Measurements from ENCODE around the gene ULK2.
"Not testable (repeated sequence)": the region's sequence is repeated elsewhere in the genome, so short reads cannot be mapped to it uniquely, and the experiment has no call there.

The ULK2 gene

DNA sequence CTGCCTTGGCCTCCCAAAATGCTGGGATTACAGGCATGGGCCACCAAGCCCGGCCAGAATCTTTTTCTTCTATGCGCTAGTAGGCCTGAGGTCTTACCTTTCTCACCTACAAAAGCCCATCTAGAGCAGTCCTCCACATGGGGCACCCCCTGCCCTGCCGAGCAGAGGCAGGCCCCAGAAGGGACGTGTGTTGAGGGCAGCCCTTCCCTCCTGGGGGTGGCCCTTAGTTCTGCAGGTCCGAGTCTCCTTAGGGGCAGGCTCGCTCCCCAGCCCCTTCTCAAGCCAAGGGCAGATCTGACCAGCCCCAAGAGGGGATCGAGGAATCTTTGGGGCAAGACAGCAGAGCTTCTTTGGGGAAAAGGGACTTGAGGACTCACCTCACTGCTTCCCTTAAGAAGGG is 101.7 kb downstream of the ULK2 start:
- no peak for DNase-seq

GRCh38 chr17:19763991-19764390 is 103.7 kb downstream of the ULK2 start:
- DNase-seq: not testable (repeated sequence)

GRCh38 chr17:19763416-19763815 is 104.3 kb downstream of the ULK2 start:
- DNase-seq: no peak

DNA sequence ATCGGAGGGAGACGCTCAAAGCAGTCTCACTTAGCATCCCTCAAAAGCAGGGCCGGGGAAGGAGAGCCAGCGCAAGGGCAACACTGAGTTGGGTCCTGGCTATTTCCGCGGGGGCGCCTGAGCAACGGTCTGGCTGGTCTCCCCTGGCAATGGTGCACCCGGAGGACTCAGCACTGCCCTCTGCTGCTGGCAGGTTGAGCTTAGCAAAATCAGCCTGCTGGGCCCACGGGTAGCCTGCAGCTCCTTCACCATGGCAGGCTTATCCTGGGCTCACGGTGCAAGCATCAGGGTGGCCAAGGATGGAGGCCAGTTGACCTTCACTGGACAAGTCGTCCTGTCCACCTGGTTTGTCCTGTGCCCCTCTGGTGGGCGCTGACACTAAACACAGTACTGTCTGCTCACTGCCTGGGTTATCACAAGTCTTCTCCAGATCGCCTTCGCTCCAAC is 105.2 kb downstream of the ULK2 start:
- DNase-seq: peak; percentile 61 to 83 (median 79)

DNA sequence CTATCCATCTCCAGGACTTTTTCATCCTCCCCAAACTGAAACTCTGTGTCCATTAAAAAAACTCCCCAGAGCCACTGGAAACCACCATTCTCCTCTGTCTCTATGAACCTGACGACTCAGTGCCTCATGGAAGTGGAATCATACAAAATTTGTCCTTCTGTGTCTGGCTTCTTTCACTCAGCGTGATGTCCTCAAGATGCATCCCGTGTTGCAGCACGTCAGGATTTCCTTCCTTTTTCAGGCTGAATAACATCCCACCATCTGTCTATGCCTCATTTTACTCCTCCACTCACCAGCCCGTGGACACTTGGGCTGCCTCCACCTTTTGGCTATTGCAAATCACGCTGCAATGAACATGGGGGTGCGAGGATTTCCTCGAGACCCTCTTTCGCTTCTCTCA is 107.0 kb downstream of the ULK2 start:
- peak; percentile 86 to 94 (median 89) for DNase-seq

- DNase-seq: no peak
These were observed 107.9 kb downstream of the ULK2 start for GRCh38 chr17:19759568-19760549.

DNA sequence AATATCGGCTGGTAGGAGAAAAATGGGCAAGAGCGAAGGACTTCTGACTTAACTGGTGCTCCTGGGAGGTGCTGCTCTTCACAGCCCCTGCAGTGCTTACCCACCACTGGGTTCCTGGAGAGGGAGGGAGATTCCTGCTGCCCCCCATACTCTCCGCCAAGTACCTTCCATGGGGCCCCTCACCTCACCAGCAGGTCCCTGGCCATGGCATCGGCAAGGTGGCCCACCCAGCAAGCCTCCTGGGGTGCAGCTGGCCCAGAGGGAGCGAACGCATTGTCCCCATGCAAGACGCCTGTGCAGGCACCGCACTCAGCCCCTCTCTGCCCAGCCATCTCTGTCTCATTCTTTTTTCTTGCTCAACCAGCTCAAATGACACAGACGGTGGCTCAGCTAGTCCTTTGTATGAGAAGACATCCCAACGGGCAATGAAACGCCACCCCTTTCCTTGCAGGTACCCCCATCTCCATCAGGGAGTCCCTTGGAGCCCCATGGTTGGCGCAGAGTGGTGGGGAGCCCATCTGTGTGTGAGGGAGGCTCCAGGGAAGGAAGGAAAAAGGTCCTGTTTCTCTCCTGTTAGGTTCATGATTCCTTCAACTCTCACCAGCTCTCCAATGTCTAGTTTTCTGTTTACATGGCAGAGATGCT is 110.1 kb downstream of the ULK2 start:
- DNase-seq: no peak

DNA sequence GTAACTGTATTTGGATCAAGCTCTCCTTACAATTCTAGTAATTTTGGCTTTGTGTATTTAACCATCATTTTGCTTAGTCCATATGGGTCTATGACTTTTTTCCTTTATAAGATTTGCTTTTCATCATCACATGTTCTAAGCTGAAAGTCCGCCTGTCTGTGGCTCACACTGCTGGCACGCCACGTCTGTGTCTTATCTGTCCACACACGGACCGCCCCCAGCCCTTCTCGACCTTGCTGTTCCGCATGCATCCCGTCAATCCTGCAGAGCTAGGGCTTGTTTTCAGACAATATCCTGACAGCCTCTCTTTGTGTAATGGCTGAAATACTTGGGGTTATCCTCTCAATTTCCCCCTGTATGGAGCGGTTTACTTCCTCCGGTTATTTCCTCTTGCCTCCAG is 111.2 kb downstream of the ULK2 start:
- DNase-seq: no peak

DNA sequence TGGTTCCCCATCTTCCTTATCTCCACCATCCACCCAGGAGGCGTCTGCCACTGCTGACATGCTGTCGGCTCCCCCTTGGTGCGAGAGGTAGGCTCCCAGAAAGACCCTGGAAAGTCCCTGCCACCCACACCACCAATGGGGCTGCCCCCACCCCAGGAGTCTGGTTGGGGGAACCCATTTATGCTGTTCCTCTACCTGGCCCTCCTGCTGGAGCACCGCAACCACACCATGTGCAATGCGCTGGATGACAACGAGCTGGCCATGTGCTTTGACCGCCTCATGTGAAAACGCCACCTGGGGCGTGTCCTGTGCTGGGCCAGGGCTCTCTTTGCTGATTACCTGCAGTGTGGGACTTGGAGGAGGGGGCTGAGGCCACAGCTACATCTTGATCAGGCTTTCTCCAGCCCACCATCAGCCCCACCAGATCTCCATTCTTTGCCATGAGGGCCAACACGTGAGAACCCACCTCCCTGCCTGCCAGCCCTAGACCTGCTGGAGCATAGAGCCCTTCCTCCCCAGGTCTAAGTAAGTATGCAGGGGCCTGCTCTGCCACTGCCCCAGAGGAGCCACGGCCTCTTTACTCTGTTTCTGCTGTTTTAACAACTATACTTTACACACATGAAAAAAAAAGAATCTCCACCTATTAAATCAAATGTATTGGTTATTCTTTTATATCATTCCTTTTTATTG is 111.8 kb downstream of the ULK2 start:
- DNase-seq: no peak

GRCh38 chr17:19755392-19755791 is 112.3 kb downstream of the ULK2 start:
- DNase-seq: no peak

DNA sequence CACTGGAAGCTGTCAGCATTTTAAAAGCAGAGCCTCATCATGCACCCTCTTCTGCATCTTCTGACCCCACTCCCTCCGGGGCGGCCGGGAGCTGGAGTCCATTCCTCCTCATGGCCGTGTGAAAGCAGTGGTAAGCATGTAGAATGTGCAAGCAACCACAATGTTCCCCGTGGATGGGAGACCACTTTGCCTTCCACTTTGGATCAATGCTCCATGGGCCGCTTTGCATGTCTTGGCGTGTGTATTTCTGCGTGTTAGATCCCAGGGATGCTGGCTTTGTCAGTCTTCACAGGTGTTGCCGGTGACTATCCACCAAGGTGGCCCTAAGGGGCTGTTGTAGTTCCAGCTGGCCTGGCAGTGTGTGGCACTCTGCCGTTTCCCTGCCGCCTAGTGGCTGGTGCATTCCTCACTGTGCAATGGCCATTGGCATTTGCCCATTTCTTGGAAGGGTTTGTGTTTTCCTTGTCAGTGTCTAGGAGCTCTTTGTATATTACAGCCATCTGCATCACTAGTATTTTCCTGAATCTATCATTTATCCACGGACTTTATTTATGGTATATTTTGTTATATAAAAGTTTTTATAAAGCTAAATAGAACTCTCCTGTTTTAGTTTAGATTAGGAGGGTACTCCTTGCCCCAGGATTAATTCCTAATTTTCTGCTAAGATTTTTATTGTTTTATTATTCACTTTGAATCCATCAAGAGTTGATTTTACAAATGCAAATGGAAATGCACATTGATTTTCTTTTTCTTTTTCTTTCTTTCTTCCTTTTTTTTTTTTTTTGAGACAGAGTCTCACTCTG is 113.9 kb downstream of the ULK2 start:
- peak in 1 of 3 donors; percentile 29 for DNase-seq

- peak; percentile 95 to 98 (median 97) for DNase-seq
These were observed 114.7 kb downstream of the ULK2 start for GRCh38 chr17:19753051-19753509.

GRCh38 chr17:19752216-19753050 is 115.3 kb downstream of the ULK2 start:
- DNase-seq: no peak

DNA sequence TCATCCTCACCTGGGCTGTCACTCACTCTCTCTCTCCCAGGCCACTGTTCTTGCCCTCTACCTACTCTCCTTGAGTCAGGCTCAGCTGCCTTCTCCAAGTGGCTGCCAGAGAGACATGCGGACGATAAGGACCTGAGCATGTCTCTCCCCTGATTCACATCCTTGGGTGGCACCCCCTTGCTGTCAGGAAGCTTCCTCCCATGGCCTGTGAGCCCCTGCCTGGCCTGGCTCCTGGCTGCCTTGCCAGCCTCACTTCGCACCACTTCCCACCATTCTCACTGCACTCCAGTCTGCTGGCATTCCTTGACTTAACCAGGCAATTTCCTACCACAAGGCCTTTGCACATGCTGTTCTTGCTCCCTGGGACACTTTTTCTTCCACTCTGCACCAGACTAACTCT is 116.9 kb downstream of the ULK2 start:
- no peak for DNase-seq

- DNase-seq: no peak
These were observed 117.6 kb downstream of the ULK2 start for GRCh38 chr17:19750020-19750572.

DNA sequence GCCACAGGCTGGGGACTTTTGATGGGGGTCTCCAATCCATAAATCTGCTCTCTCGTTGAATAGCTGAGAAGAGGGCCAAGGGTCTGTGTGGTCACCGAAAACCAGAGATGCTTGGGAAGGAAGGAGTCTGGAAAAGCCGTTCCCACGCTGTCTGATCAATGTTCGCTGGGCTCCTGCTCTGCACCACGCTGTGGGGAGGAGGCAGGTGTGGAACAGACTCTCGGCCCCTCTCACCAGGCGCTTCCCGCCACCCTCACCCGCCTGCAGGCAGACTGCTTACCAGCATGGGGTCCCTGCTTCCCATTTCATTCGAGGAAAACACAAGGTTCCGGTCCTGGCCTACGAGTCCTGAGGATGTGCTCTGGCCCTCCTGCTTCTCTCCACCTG is 118.9 kb downstream of the ULK2 start:
- no peak for DNase-seq

DNA sequence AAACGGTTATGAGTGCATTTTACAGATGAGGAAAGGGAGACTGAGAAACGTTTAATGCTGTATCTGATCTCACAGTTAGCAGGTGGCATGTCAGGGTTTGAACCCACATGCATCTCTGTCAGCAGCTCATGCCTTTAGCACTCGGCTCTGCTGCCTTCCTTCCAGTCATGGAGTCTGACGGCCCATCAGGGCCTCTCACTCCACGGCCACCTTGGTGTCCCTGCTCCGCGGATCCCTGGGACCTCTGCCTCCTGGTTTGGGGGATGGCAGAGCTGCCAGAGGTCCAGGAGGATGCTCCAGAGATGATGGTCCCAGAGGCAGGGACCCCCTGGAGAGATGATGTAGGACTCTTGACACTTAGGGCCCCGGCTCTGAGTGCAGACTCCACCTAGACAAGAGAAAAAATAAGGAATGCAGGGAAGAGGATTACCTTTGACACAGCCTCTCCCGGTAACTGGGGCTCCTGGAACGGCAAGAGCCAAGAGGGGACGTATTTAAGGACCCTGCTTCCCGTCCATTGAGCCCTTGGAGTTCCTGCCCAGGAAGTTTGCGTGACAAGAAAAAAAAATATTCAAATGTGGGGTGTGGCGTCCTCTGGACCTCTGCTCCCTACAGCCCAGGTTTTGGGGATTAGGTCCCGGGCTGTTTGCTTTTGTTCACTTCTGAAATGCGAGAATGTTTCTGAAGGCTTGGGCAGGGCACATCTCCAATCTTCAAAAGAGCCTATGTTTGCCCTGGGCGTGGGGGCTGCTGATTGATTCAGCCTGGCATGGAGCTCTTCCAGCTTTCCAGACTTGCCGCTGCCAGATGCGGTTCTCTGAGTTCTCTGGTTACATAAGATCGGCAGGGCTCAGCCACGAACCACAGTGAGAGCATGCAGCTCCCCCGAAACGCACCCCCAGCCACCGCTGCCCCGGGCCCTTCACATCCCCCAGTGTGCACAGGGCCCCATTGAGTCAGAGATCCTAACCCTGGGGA is 119.6 kb downstream of the ULK2 start, which contains the start of gene ALDH3A1:
Gene ALDH3A1 (minus strand): TSS at position 470 of the 978 bp plus-strand sequence. CDS start 3,169 bp downstream, outside the sequence.
- no peak for DNase-seq

GRCh38 chr17:19747159-19747719 is 120.5 kb downstream of the ULK2 start:
- no peak for DNase-seq

GRCh38 chr17:19746517-19746916 is 121.2 kb downstream of the ULK2 start:
- no peak for DNase-seq

Data from suppressor macrophage treated with lipopolysaccharide for 1 hour (primary cell).